Astrocyte (in vitro differentiated cells and primary cell): ENCODE data around the gene FKBP1C. TPM values are rescaled to one million over a fixed set of nuclear protein-coding genes. Genes with fewer than 3 reads are reported as not detected.
"Not testable (repeated sequence)": the region's sequence is repeated elsewhere in the genome, so short reads cannot be mapped to it uniquely, and the experiment has no call there.

Experiments used
- DNase-seq: peaks from one replicate; pipeline ENCODE4 v3.0.0-alpha.2; 2010; ENCODE audit warnings: low read depth
- FAIRE-seq: peaks from 2 replicates; lab custom pipeline; 2011; peaks lifted over from hg19 to GRCh38; lab: Jason Lieb, UNC
- H2AFZ ChIP-seq: 2 replicates; pipeline ENCODE4 v1.6.0; 2012; ENCODE audit warnings: low read depth, low read length, inconsistent platforms
- H3K27ac ChIP-seq: 2 replicates; pipeline ENCODE4 v1.5.1; 2011; ENCODE audit warnings: low read depth, low read length, inconsistent platforms
- H3K27me3 ChIP-seq: 2 replicates; pipeline ENCODE4 v1.6.0; 2011; ENCODE audit warnings: low read length, inconsistent platforms; ENCODE audit not compliant: insufficient read depth
- H3K36me3 ChIP-seq: 2 replicates; pipeline ENCODE4 v1.5.1; 2011; ENCODE audit warnings: low read length, inconsistent platforms; ENCODE audit not compliant: insufficient read depth
- H3K4me1 ChIP-seq: 2 replicates; pipeline ENCODE4 v1.5.1; 2011; ENCODE audit warnings: low read length, inconsistent platforms; ENCODE audit not compliant: insufficient read depth
- H3K4me2 ChIP-seq: 2 replicates; pipeline ENCODE4 v1.6.0; 2012; ENCODE audit warnings: low read length, inconsistent platforms
- H3K4me3 ChIP-seq: 2 replicates; pipeline ENCODE4 v1.5.1; 2011; ENCODE audit warnings: low read depth, mild to moderate bottlenecking, low read length, inconsistent platforms; ENCODE audit not compliant: insufficient read depth
- H3K79me2 ChIP-seq: 2 replicates; pipeline ENCODE4 v1.6.0; 2012; ENCODE audit warnings: mild to moderate bottlenecking, low read length, inconsistent platforms; ENCODE audit not compliant: insufficient read depth
- H3K9ac ChIP-seq: 2 replicates; pipeline ENCODE4 v1.6.0; 2012; ENCODE audit warnings: mild to moderate bottlenecking, low read length, inconsistent platforms
- H3K9me3 ChIP-seq: 2 replicates; pipeline ENCODE4 v1.5.1; 2012; ENCODE audit warnings: low read depth, mild to moderate bottlenecking, low read length, inconsistent platforms; ENCODE audit not compliant: insufficient read depth
- H4K20me1 ChIP-seq: 2 replicates; pipeline ENCODE4 v1.6.0; 2012; ENCODE audit warnings: low read length, inconsistent platforms; ENCODE audit not compliant: insufficient read depth
- H3K27ac Mint-ChIP-seq: one replicate; pipeline ENCODE4 v1.8.0; 2021; ENCODE audit warnings: mild to moderate bottlenecking, mixed read lengths; ENCODE audit not compliant: unreplicated experiment
- H3K27me3 Mint-ChIP-seq: one replicate; pipeline ENCODE4 v1.8.0; 2021; ENCODE audit warnings: low read depth, mixed read lengths; ENCODE audit not compliant: unreplicated experiment
- H3K36me3 Mint-ChIP-seq: one replicate; pipeline ENCODE4 v1.8.0; 2021; ENCODE audit warnings: low read depth, mixed read lengths; ENCODE audit not compliant: unreplicated experiment
- H3K4me1 Mint-ChIP-seq: one replicate; pipeline ENCODE4 v1.8.0; 2021; ENCODE audit warnings: low read depth, mixed read lengths; ENCODE audit not compliant: unreplicated experiment
- H3K4me3 Mint-ChIP-seq: one replicate; pipeline ENCODE4 v1.8.0; 2021; ENCODE audit warnings: mild to moderate bottlenecking, moderate library complexity, mixed read lengths; ENCODE audit not compliant: unreplicated experiment
- H3K9me3 Mint-ChIP-seq: one replicate; pipeline ENCODE4 v1.8.0; 2021; ENCODE audit warnings: mild to moderate bottlenecking, mixed read lengths; ENCODE audit not compliant: unreplicated experiment
- EZH2 ChIP-seq: IDR thresholded peaks from 2 replicates; pipeline ENCODE4 v1.6.1; 2012; ENCODE audit warnings: mild to moderate bottlenecking, low read length, inconsistent platforms; ENCODE audit not compliant: insufficient read depth
- total RNA-seq: library from RNA; stranded (reverse); gene quantifications from 2 replicates; pipeline ENCODE4 v1.2.1, GENCODE V29; 2021
- TF ChIP-seq, protein P1 (sequence below): IDR thresholded peaks from 2 replicates; pipeline ENCODE4 v1.5.1; 2011; ENCODE audit warnings: low read depth, mild to moderate bottlenecking, inconsistent platforms, low read length, moderate library complexity; ENCODE audit not compliant: insufficient read depth

The FKBP1C gene
- total RNA-seq, 1 donor from 2014 or later: 0.32 TPM

DNA sequence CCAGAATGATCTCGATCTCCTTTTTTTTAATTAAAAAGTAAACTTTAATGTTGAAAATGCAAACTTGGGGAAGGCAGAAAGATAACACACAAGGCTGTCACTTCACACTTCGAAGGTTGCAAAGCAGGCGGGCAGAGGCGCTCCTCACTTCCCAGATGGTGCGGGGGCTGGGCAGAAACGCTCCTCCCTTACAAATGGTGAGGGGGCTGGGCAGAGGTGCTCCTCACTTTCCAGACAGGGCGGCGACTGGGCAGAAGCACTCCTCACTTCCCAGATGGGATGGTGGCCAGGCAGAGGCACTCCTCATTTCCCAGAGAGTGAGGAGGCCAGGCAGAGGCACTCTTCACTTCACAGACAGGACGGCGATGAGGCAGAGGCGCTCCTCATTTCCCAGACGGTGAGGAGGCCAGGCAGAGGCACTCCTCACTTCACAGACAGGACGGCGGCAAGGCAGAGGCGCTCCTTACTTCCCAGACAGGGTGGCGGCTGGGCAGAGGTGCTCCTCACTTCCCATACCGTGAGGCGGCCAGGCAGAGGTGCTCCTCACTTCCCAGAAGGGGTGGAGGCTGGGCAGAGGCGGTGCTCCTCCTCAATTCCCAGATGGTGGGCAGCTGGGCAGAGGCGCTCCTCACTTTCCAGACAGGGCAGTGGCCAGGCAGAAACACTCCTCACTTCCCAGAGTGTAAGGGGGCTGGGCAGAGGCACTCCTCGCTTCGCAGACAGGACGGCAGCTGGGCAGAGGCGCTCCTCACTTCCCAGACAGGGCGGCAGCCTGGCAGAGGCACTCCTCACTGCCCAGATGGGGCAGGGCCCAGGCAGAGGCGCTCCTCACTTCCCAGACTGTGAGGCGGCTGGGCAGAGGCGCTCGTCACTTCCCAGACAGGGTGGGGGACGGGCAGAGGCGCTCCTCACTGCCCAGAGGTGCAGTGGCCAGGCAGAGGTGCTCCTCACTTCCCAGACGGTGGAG, 16.9 kb downstream of the FKBP1C start:
- not testable (repeated sequence) for H3K36me3 Mint-ChIP-seq, H3K27ac ChIP-seq, FAIRE-seq, H3K36me3 ChIP-seq, H3K27ac Mint-ChIP-seq, H3K4me3 ChIP-seq, H3K4me1 ChIP-seq, H3K9me3 Mint-ChIP-seq, H3K27me3 Mint-ChIP-seq, H3K4me3 Mint-ChIP-seq, DNase-seq, H2AFZ ChIP-seq, H3K27me3 ChIP-seq, H3K9me3 ChIP-seq, H4K20me1 ChIP-seq, H3K4me2 ChIP-seq, H3K4me1 Mint-ChIP-seq, H3K79me2 ChIP-seq, H3K9ac ChIP-seq

- H4K20me1 ChIP-seq, H3K4me1 Mint-ChIP-seq, H3K27me3 ChIP-seq, H3K36me3 Mint-ChIP-seq, H2AFZ ChIP-seq, H3K36me3 ChIP-seq, DNase-seq, H3K4me1 ChIP-seq, H3K9me3 Mint-ChIP-seq, H3K4me3 Mint-ChIP-seq, H3K9me3 ChIP-seq, H3K9ac ChIP-seq, H3K4me3 ChIP-seq, H3K79me2 ChIP-seq, H3K27ac ChIP-seq, H3K27me3 Mint-ChIP-seq, H3K4me2 ChIP-seq, FAIRE-seq, H3K27ac Mint-ChIP-seq: not testable (repeated sequence)
Measured at GRCh38 chr6:63230027-63230426, 18.8 kb downstream of the FKBP1C start.

DNA sequence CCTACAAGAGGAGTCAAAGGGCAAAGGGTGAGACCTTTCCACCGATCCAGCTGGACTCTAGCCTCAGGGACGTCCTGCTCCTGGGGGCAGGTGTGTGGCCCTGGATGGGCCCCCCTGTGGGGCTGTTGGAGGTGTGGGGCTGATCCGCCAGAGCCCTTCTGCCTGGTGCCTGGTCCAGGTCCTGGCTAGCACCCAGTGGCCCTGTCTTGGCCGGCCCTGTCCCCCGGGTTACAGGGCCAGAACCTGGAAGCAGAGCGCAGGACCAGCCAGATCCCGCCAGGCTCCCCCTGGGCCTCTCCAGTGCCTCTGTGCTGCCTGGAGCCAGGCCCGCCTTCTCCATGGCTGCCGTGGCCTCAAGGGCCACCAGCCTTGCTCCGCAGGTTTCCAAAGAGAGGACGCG, 19.2 kb downstream of the FKBP1C start:
- not testable (repeated sequence) for H3K9me3 ChIP-seq, H3K4me1 Mint-ChIP-seq, H3K27ac ChIP-seq, H3K27me3 ChIP-seq, H3K9ac ChIP-seq, H3K4me1 ChIP-seq, H3K4me2 ChIP-seq, DNase-seq, H2AFZ ChIP-seq, FAIRE-seq, H3K4me3 ChIP-seq, H3K79me2 ChIP-seq, H3K4me3 Mint-ChIP-seq, H3K36me3 ChIP-seq, H3K36me3 Mint-ChIP-seq, H4K20me1 ChIP-seq, H3K27ac Mint-ChIP-seq, H3K27me3 Mint-ChIP-seq, H3K9me3 Mint-ChIP-seq

DNA sequence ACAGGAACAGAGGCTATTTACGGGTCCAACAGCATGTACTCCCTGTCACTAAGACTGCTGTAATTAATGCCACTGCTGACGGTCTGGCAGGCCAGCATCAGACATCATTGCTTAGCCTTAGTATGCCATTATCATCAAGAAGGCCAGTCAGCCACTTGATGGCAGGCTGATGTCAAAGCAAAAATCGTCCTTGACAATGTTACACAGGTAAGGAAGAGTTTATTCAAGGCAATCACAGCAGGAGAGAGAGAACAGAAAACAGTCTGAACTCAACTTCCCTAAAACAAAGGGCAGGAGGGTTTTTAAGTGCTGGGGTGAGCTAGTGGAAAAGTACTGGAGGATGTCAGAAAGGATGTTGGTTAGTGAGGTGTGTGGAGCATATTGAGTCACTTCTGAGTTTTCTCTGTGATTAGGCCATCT, 25.1 kb downstream of the FKBP1C start:
- Mint-ChIP-seq H3K36me3 (no peaks in the 10 kb centered on the region), H3K4me1 (peaks cover 10% of the 10 kb centered on the region), H3K27me3 (no peaks in the 10 kb centered on the region), H3K4me3 (no peak overlapping the region), H3K9me3 (no peaks in the 10 kb centered on the region), H3K27ac (peak overlapping the region; percentile 50)
- no peaks in the 10 kb centered on the region for H3K36me3 ChIP-seq
- H3K4me2 ChIP-seq: no peak overlapping the region
- H3K79me2 ChIP-seq: no peaks in the 10 kb centered on the region
- H4K20me1 ChIP-seq: no peaks in the 10 kb centered on the region
- H3K9me3 ChIP-seq: peaks cover 4% of the 10 kb centered on the region
- no peak overlapping the region for H3K27ac ChIP-seq
- H3K27me3 ChIP-seq: no peaks in the 10 kb centered on the region
- DNase-seq (no peak), FAIRE-seq (no peak)
- no peak overlapping the region for H3K4me3 ChIP-seq
- no peak overlapping the region for H2AFZ ChIP-seq
- no peaks in the 10 kb centered on the region for H3K4me1 ChIP-seq
- TF ChIP-seq, protein P1, sequence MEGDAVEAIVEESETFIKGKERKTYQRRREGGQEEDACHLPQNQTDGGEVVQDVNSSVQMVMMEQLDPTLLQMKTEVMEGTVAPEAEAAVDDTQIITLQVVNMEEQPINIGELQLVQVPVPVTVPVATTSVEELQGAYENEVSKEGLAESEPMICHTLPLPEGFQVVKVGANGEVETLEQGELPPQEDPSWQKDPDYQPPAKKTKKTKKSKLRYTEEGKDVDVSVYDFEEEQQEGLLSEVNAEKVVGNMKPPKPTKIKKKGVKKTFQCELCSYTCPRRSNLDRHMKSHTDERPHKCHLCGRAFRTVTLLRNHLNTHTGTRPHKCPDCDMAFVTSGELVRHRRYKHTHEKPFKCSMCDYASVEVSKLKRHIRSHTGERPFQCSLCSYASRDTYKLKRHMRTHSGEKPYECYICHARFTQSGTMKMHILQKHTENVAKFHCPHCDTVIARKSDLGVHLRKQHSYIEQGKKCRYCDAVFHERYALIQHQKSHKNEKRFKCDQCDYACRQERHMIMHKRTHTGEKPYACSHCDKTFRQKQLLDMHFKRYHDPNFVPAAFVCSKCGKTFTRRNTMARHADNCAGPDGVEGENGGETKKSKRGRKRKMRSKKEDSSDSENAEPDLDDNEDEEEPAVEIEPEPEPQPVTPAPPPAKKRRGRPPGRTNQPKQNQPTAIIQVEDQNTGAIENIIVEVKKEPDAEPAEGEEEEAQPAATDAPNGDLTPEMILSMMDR: no peak
- no peak for TF ChIP-seq EZH2
- H3K9ac ChIP-seq: no peak overlapping the region
